GM21825 (cell line): ENCODE data around the gene UBE2G1.
"Not testable (repeated sequence)": the region's sequence is repeated elsewhere in the genome, so short reads cannot be mapped to it uniquely, and the experiment has no call there.

Experiments used
- ATAC-seq: cut with Tn5 transposase; IDR thresholded peaks from one replicate; pipeline ENCODE4 v1.9.1; 2021; ENCODE audit warnings: mild to moderate bottlenecking, moderate library complexity; ENCODE audit not compliant: unreplicated experiment

Gene UBE2G1

GRCh38 chr17:4366327-4367063 lies at the start of gene UBE2G1:
TSS of gene UBE2G1 (minus strand) at chr17:4366675. CDS start at chr17:4366316, 359 bp downstream.
- peak; percentile 69 for ATAC-seq

GRCh38 chr17:4412933-4413831 lies 46.7 kb upstream of the UBE2G1 start:
- ATAC-seq: peak; percentile 61

- no peak for ATAC-seq
Observed at GRCh38 chr17:4411201-4411600, 44.7 kb upstream of the UBE2G1 start.

- no peak for ATAC-seq
Observed at GRCh38 chr17:4409659-4410058, 43.2 kb upstream of the UBE2G1 start.

- no peak for ATAC-seq
Observed at GRCh38 chr17:4407851-4408250, 41.4 kb upstream of the UBE2G1 start.

GRCh38 chr17:4407216-4407615 lies 40.7 kb upstream of the UBE2G1 start:
- no peak for ATAC-seq

- no peak for ATAC-seq
Observed at GRCh38 chr17:4406386-4406785, 39.9 kb upstream of the UBE2G1 start.

- no peak for ATAC-seq
Observed at GRCh38 chr17:4405699-4406098, 39.2 kb upstream of the UBE2G1 start.

- ATAC-seq: no peak
Observed at GRCh38 chr17:4405038-4405669, 38.7 kb upstream of the UBE2G1 start.

GRCh38 chr17:4397840-4398239 lies 31.4 kb upstream of the UBE2G1 start:
- no peak for ATAC-seq

GRCh38 chr17:4395111-4395478 lies 28.6 kb upstream of the UBE2G1 start:
- no peak for ATAC-seq

- no peak for ATAC-seq
Observed at GRCh38 chr17:4394208-4395110, 28.0 kb upstream of the UBE2G1 start.

GRCh38 chr17:4393806-4394205 lies 27.3 kb upstream of the UBE2G1 start:
- no peak for ATAC-seq

GRCh38 chr17:4389079-4389478 lies 22.6 kb upstream of the UBE2G1 start:
- ATAC-seq: no peak

- ATAC-seq: no peak
Observed at GRCh38 chr17:4387137-4387536, 20.7 kb upstream of the UBE2G1 start.

GRCh38 chr17:4386406-4386805 lies 19.9 kb upstream of the UBE2G1 start:
- ATAC-seq: no peak

- ATAC-seq: no peak
Observed at GRCh38 chr17:4381690-4382671, 15.5 kb upstream of the UBE2G1 start.

GRCh38 chr17:4378626-4379025 lies 12.2 kb upstream of the UBE2G1 start:
- ATAC-seq: no peak

- ATAC-seq: not testable (repeated sequence)
Observed at GRCh38 chr17:4377247-4377646, 10.8 kb upstream of the UBE2G1 start.
